CD1c-positive myeloid dendritic cell (primary cell): ENCODE data around the gene PI4K2A.

Experiments used
- DNase-seq: peaks from one replicate; pipeline ENCODE4 v3.0.0-alpha.2; 2016; ENCODE audit errors: extremely low spot score

PI4K2A gene

DNA sequence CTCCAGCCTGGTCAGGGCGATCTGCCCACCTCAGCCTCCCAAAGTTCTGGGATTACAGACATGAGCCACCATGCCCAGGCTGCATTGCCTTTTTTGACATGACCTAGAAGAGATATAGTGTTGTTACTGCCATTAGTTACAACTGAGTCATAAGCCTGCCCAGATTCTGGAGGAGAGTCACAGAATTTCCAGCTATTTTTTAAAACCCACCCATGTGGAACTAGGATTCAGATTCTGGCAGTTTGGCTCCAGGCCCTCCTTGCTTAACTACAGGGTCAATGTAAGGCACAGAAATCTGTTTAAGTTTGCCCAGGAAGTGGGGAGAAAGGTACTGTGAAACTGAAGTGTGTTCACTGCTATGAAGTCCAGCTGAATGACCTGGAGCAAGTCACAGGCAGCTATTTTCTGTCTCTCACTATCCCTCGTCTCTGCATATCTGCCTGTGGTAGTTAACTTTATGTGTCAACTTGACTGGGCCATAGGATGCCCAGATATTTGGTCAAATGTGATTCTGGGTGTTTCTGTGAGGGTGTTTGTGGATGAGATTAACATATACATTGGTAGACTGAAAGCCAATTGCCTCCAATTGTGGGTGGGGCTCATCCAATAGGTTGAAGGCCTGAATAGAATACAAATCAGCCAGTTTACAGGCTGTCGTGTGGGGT, 64.7 kb downstream of the PI4K2A start:
- DNase-seq = no peak

DNA sequence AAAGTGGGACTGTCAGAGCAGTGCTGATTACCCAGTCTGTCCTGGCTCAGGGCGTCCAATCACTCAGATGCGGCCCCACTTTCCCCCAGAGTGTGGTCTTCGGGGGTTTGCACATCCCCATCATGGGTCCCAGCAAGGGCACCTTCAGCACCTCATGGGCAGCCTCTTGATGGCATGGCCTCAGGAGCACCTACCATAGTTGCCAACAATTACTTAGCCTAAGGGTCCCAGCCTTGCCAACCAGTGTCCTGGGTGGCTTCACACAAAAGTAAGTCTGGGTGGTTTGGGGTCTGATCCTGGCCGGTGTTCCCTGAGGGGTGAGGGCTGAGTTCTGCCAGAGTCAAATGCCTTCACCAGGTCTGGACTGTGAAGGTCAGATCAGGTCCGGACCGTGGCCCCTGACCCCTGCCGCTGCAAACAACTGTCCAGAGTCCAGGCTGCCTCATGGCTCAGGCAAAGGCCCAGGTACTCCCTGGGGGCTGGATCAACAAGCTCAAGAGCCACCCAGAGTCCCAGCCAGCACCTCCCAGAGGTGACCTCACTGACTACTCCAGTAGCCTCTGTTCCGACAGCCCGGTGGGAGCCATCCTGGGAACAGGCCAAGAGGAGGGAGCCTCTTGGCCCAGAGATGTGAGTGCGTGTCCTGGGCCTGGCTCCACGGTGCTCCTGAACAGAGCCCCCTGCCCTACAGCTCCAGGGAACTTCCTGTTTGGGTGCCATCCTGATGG, 66.8 kb downstream of the PI4K2A start:
- no peak for DNase-seq

DNA sequence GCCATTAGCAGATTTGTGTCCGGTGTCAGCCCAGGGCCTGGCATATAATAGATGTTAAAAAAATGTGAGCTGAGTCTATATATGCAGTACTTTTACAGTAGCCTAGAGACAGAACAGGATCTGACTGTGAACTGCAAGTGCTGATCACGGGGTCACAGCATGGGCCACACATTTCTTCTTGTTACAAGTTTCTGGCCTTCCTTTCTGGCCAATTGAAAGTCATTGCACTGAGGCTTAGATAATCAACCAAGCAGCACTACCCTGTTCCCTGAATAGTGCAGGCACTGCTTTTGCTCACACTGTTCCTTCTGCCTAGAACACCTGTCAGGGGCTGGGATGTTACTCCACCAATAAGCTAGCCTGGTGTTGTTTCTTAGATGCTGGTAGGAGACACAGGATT, 67.7 kb downstream of the PI4K2A start:
- no peak for DNase-seq

- peak; percentile 69 for DNase-seq
Measured at GRCh38 chr10:97708976-97709946, 68.8 kb downstream of the PI4K2A start.

GRCh38 chr10:97711640-97712572, 71.4 kb downstream of the PI4K2A start:
- DNase-seq = peak; percentile 38

DNA sequence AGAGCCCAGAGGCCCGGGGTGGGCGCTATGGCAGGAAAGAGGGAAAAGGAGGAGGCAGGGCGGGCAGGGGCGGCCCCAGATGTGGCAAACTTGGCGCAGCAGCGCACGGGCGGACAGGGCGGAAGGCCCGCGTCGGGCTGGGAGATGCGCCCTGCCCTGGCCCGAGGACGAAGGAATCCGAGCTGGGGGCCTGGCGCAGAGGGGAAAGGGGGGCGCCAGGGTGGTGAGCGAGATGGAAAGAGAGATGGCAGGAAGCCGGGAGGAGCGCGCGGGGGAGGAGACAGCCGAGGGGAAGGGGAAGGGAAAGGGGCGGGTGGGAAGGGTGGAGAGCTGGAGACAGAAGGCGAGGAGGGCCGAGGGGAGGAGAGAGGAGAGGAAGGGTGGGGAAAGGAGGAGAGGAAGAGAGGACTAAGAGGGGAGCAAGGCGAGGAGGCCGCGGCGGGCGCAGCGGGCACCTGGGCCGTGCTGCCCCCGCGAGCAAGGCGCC, 72.9 kb downstream of the PI4K2A start, which contains the start of gene MARVELD1:
MARVELD1 (plus strand) TSS at position 392 of the 487 bp plus-strand sequence. CDS start 147 bp downstream, outside the sequence.
- peak; percentile 18 for DNase-seq

DNA sequence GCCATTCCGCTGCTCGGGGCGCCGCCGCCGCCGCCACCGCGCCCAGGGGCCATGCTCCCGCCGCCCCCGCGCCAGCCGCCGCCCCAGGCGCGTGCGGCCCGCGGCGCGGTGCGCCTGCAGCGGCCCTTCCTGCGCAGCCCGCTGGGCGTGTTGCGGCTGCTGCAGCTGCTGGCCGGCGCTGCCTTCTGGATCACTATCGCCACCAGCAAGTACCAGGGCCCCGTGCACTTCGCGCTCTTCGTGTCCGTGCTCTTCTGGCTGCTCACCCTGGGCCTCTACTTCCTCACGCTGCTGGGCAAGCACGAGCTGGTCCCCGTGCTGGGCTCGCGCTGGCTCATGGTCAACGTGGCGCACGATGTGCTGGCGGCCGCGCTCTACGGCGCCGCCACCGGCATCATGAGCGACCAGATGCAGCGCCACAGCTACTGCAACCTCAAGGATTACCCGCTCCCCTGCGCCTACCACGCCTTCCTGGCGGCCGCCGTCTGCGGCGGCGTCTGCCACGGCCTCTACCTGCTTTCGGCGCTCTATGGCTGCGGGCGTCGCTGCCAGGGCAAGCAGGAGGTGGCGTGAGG, 73.4 kb downstream of the PI4K2A start:
- peak; percentile 84 for DNase-seq

DNA sequence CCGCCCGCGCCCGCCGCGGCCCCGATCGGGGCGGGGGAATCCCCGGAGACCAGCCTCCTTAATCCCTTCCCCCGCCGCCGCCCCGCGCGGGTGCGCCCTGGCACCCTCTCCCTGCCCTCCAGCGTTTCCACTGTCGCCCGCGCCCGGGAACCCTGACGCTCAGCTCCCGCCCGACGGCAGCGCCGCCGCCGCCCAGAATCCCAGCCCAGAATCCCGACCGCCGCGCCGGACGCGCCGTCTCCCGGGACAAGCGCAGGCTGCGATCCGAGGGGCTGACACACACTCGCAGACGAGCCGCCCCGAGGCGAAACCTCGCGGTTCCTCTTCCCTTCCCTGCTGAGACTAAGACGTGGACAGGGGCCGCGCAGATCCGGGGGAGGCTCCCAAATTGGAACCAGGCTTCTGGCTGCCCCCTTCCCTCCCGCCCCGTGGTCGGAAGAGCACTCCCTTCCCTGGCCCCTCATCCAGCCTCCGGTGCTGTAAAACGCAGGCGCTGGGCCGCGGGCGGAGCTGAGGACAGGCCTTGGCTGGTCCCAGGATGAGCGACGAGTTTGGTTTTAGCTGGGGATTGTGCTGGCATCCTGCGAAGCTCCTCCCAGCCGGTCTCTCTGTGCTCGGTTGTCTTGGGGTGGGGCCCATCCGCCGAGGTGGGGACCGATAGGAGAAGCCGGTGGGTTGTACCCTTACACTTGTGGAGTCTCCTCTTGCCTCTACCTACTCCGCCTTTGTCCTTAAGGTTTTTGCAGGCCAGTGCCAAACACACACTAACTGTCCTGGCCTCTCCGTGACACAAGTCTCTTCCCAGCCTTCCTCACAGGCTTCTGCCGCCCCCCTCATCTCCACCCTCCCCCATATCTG, 74.2 kb downstream of the PI4K2A start:
- peak; percentile 83 for DNase-seq

- no peak for DNase-seq
Measured at GRCh38 chr10:97715259-97715874, 74.9 kb downstream of the PI4K2A start.

DNA sequence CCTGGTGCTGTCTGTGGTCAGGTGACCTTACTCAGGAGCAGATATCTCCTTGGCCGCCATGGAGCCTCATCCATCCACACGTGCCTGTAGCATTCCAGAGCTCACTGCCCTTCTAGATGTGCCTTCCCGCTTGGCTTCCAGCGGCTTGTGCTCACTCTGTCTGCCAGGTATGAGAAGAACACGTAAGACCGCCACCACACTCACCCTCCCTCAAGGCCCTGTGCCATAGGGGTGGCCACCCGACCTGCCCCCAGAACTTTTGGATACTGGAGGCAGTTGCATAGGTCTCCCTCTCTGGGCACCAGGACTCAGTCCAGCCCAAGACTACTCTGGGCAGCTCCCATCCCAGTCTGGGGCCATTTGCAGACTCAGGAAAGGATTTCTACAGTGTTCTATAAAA, 77.2 kb downstream of the PI4K2A start:
- no peak for DNase-seq

DNA sequence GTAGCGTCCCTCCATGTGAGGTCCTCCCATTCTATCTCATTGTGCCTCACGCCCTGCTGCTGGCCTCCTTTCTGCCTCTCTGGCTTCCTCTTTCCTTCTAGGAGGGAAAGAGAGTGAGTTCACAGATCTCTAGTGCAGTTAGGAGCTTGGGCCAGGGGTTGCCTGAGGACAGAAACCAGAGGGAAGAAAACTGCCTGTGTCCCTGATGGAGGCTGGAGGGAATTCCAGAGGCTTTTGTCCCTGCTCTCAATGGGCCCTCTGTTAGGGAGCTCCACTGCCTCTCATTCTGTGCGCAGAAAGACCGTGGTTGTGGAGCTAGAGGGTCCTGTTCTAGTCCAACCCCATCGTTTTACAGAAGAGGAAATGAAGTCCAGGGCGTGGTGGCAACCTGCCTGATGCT, 77.7 kb downstream of the PI4K2A start:
- DNase-seq = peak; percentile 33

- DNase-seq = no peak
Measured at GRCh38 chr10:97718659-97719142, 78.2 kb downstream of the PI4K2A start.

GRCh38 chr10:97719602-97720001, 79.1 kb downstream of the PI4K2A start:
- DNase-seq = no peak

- DNase-seq = no peak
Measured at GRCh38 chr10:97721871-97722780, 81.7 kb downstream of the PI4K2A start.

GRCh38 chr10:97723001-97723400, 82.5 kb downstream of the PI4K2A start:
- DNase-seq = peak; percentile 20

- peak; percentile 75 for DNase-seq
Measured at GRCh38 chr10:97724341-97724941, 84.0 kb downstream of the PI4K2A start.
